ENCODE measurements around the gene EPHB1.

GRCh38 chr3:135175728-135176277 is 380.7 kb downstream of the EPHB1 start:
- no peak for TF ChIP-seq POLR2AphosphoS5 (IDR thresholded peaks at IDR 0.05; ENCODE audit: low read depth, low read length)
- no peak for TF ChIP-seq POLR2A (IDR thresholded peaks at IDR 0.05; ENCODE audit: low read depth, low read length)
- TF ChIP-seq PAX5 (IDR thresholded peaks at IDR 0.05; ENCODE audit: insufficient read depth, low read length, severe bottlenecking), result no peak
- no peak for TF ChIP-seq TAF1 (IDR thresholded peaks at IDR 0.05; ENCODE audit: low read depth, low read length)
- no peak for TF ChIP-seq POU2F2 (IDR thresholded peaks at IDR 0.05; ENCODE audit: low read depth, low read length)
- no peak for TF ChIP-seq SPI1 (IDR thresholded peaks at IDR 0.05; ENCODE audit: low read depth, low read length)

Measured in GM12891 (cell line).